ENCODE data around the gene PYGM. TPM values are rescaled to one million over a fixed set of nuclear protein-coding genes. Genes with fewer than 3 reads are reported as not detected.
"Not testable (repeated sequence)": the region's sequence is repeated elsewhere in the genome, so short reads cannot be mapped to it uniquely, and the experiment has no call there.

PYGM gene
- polyA plus RNA-seq, 10 donors, result 56.2 to 435 (median 195) TPM

- no peak for DNase-seq
These were observed 40.4 kb downstream of the PYGM start for GRCh38 chr11:64719406-64719805.

- no peak for DNase-seq
These were observed 41.0 kb downstream of the PYGM start for GRCh38 chr11:64718780-64719124.

DNA sequence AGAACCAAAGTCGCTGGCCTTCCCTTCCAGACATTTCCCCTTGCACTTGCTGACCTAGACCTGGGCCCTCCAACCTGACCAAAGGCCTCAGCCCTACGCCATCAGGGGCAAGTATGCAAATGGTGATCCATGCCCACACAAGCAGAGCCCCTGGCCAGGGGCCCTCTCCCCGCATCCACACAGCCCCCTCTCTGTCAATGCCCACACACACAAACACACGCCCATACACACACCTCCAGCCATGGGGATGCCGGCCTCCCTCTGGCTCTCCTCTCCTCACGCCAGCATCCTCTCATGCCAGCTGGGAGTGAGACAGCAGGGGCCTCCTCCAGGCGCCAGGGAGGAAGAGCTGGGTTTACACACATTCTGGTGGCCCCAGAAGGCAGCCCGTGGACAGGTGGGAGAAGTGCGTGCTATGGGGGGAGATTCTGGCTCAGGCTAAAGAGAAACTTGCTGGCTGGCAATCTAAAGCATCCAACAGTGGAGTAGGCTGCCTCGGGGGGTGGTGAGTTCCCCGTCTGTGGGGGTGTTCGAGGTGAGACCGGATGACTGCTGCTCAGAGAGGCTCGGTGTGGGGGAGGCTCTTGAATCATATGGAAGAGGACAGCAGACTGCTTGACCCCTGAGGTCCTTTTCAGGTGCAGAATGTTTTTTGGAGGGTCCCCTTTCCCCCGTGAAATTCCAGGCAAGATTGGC lies 41.5 kb downstream of the PYGM start:
- no peak for DNase-seq

DNA sequence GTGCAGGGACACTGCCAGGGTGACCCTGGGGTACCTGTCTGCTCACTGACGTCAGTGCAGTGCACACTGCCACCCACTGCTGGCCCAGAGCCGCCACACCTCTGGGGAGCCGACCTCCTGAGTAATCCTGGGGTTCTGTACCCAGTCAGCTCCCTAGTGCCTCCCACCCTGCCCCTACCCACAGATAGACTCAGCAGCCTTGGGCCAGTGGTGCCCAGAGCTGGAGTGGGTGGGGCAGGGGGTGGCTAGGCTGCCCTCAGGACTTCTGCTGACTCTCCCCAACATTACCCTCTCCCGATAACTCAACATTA lies 42.6 kb downstream of the PYGM start:
- no peak for DNase-seq

GRCh38 chr11:64716473-64717267 lies 43.1 kb downstream of the PYGM start:
- no peak for DNase-seq

- no peak for DNase-seq
These were observed 43.9 kb downstream of the PYGM start for GRCh38 chr11:64715756-64716472.

DNA sequence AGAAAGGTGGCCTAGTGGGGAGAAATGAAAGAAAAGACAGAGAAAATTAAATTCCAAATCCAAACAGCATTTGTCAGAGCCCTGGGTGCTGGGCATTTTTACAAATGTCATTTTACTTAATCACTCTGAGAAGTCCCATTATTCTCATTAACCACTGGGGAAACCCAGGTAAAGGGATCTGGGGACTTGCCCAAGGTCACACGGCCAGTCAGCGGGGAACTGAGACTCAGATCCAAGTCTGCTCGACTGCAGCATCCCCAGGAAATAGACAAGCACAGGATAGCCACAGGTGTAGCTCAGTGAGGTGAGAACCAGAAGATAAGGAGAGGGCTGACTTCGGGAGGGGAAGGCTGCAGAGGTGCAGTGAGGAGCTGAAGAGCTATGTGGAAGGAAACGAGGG lies 44.7 kb downstream of the PYGM start:
- no peak for DNase-seq

- no peak for DNase-seq
These were observed 45.1 kb downstream of the PYGM start for GRCh38 chr11:64714666-64715065.

DNA sequence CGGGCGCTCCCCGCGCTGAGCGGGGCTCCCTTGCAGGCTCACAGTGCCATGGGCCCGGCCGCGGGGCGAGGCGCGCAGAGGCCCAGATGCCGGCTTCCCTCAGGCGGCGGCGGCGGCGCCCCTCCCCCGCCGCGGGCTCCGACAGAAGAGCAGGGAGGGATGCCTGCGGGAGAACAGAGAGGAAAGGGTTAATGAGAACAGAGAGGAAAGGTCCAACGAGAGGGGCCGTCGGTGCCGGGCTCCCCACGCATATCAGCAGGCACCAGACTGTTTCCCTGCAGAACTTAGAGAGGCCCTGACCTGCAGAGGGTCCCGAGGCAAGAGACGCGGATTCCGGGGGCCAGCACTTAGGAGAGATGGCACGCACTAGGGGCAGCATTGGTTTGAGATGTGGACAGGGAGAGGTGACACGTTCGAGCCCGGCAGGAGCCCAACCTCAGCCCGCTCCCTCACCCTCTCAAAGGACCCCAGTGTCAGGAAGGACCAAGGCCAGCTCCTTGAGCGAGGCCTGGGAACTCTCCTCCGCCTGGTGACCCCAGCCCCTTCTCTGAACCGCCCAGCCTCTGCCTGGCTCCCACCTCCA lies 45.9 kb downstream of the PYGM start:
- no peak for DNase-seq

DNA sequence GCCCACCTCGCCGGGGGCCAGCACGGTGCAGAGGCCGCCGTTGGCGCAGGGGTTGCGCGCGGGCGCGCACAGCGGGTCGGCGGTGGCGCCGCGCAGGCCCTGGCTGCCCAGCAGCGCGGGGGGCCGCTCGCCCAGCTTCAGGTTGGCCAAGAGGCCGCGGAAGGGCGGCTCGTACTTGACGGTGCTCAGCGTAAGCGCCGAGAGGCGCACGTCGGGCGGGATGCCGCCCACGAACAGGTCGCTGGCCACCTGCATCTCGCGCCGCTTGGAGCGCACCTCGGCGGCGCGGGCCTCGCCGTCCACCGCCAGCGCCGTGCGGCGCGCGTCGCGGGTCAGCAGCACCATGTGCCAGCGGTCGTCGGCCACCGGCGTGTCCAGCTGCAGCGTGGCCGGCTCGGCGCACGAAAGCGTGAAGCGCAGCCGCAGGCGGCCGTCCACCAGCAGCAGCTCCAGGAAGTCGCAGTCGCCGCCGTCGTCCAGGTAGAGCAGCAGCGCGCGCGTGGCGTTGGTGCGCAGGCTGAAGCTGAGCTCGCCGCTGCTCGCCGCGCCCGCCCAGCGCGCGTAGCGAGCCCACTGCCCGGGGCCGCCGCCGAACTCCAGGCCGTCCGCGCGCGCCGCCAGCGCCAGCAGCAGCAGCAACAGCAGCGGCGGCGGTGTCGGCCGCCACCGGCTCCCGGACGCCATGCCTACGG lies 46.6 kb downstream of the PYGM start:
- peak; percentile 35 to 87 (median 75) for DNase-seq

DNA sequence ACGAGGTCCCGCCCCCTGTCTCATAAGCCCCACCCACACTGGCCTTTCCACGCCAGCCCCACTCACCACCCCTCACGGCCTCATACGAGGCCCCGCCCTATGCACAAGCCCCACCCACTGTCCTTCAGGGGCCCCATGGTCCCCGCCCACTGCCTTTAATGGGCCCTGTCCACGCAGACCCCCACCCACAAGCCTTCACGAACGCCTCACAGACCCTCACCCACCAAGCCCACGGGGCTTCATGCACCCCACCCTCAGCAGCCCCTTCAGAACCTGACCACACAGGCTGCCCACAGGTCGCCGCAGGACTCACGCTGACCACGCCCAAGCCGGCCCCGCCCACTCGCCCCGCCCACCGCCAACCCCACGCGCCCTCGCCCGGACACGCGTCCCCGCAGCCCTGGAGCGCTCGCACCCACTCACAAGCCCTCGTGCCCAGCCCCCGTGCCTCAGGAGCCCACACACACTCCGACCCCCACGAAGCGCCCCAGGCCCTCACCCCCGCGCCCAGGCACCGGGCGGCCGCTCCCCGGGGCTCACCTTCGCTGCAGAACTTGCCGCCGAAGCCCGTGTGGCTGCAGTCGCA lies 47.3 kb downstream of the PYGM start:
- DNase-seq, result no peak

GRCh38 chr11:64711956-64712362 lies 47.8 kb downstream of the PYGM start:
- no peak for DNase-seq

GRCh38 chr11:64711138-64711955 lies 48.4 kb downstream of the PYGM start:
- no peak for DNase-seq

DNA sequence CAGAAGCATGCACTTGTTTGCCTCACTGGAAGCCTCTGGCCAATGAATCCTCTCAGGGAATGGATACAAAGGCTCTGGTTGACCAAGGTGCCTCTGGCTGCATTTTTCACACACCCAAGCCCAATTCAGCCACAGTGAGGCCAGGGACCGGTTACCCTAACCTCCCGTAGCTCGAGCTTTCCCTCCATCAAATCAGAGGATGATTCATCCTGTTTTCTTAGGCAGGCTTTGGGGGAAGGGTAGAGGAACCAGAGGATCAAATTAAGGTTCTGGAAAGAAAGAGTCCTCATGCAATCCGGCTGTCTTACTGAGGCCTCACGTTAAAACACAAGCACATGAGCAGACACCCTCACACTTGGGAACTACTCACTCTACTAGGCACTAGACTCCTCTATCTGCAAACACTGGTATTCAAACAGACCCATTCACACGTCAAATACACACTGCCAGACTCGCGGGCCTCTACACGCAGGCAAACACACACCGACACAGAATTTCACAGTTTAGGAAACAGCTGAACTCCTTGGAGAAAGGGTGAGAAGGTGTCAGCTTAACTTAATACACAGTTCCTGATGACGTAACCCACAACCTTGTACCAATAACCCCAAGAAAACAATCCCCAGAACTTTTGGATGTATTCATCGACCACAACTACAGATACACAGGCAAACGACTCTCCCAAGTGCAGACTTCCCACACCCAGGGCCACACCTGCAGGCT lies 49.2 kb downstream of the PYGM start:
- no peak for DNase-seq

- no peak for DNase-seq
These were observed 54.3 kb downstream of the PYGM start for GRCh38 chr11:64705501-64705900.

DNA sequence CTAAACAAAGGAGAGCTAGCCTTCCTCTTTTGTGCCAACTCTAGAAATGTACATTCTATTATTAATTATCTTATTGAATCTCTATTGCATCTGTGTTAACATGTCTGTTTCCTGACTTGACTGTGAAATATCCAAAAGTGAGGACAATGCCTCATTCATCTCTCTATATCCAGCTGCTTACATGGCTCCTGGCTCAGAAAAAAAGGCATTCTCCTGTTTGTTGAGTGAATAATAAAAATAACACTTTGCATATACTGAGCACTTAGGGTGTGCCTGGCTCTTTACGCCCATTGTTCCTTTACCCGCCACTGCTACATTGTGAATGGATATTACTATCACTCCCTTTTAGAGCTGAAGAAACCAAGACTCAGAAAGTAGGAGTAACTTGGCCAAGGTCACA lies 56.7 kb downstream of the PYGM start:
- DNase-seq, result no peak

DNA sequence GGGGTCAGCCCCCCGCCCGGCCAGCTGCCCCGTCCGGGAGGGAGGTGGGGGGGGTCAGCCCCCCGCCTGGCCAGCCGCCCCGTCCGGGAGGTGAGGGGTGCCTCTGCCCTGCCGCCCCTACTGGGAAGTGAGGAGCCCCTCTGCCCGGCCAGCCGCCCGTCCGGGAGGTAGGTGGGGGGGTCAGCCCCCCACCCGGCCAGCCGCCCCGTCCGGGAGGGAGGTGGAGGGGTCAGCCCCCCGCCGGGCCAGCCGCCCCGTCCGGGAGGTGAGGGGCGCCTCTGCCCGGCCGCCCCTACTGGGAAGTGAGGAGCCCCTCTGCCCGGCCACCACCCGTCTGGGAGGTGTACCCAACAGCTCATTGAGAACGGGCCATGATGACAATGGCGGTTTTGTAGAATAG lies 57.8 kb downstream of the PYGM start:
- DNase-seq, result not testable (repeated sequence)

GRCh38 chr11:64698427-64698826 lies 61.3 kb downstream of the PYGM start:
- no peak for DNase-seq

- no peak for DNase-seq
These were observed 62.0 kb downstream of the PYGM start for GRCh38 chr11:64697663-64698375.

Measured in muscle of back (tissue), 11 donors.